GM12878 (cell line): Measurements from ENCODE around the gene FOXP1. TPM values are rescaled to one million over a fixed set of nuclear protein-coding genes. Genes with fewer than 3 reads are reported as not detected.

Source experiments
- ATAC-seq: fragments of 200-7000 bp; cut with Tn5 transposase; 3 replicates; pipeline ENCODE4 v1.9.1; 2020; ENCODE audit warnings: mild to moderate bottlenecking, moderate library complexity
- BruUV-seq: library from RNA; stranded (reverse); fragments of 400-500 nt; replicated peaks from 2 replicates; lab custom pipeline; 2021; lab: Mats Ljungman, UMichigan
- CTCF ChIA-PET: fragments of 300-600 bp; sonication (Branson Sonifier 250); formaldehyde crosslinking; extraction: SDS; loops from one replicate; lab custom pipeline; 2021; ENCODE audit warnings: inconsistent platforms; lab: Yijun Ruan, JAX
- POLR2A ChIA-PET: fragments of 350-600 bp; formaldehyde crosslinking; extraction: SDS; loops from one replicate; lab custom pipeline; 2021; ENCODE audit warnings: inconsistent platforms; lab: Charles Lee
- RAD21 ChIA-PET: fragments of 300-600 bp; sonication (Branson Sonifier 250); formaldehyde crosslinking; loops from one replicate; lab custom pipeline; 2023; ENCODE audit warnings: antibody characterized with exemption; ENCODE audit not compliant: unreplicated experiment; lab: Charles Lee
- SMC1A ChIA-PET: fragments of 300-600 bp; sonication (Branson Sonifier 250); formaldehyde crosslinking; loops from one replicate; lab custom pipeline; 2023; ENCODE audit not compliant: unreplicated experiment, uncharacterized antibody; lab: Charles Lee
- DNase-seq: peaks from one replicate; pipeline ENCODE4 v3.0.0-alpha.2; 2011; ENCODE audit warnings: low read depth, low spot score
- FAIRE-seq: peaks from 3 replicates; lab custom pipeline; 2011; peaks lifted over from hg19 to GRCh38; lab: Jason Lieb, UNC
- H2AFZ ChIP-seq: 2 replicates; pipeline ENCODE4 v1.6.0; 2011; ENCODE audit warnings: low read depth, low read length, control low read depth; ENCODE audit not compliant: control insufficient read depth
- H3K27ac ChIP-seq: 2 replicates; pipeline ENCODE4 v1.5.1; 2011; ENCODE audit warnings: control low read depth; ENCODE audit not compliant: control insufficient read depth, insufficient read depth
- H3K27me3 ChIP-seq, 2 experiments: replicated peaks in 1 of 2; 2 replicates each; pipeline versions ENCODE4 v1.6.0 to v1.6.1; 2011; ENCODE audit warnings: low read length in 1 of 2; ENCODE audit not compliant: control insufficient read depth in 2 of 2, insufficient read depth in 2 of 2
- H3K36me3 ChIP-seq, 2 experiments: 2 replicates each; pipeline ENCODE4 v1.5.1; 2011; ENCODE audit warnings: low read length in 1 of 2; ENCODE audit not compliant: control insufficient read depth in 2 of 2, insufficient read depth in 2 of 2
- H3K4me1 ChIP-seq: 2 replicates; pipeline ENCODE4 v1.6.1; 2011; ENCODE audit warnings: mild to moderate bottlenecking, low read length, moderate library complexity, mixed read lengths; ENCODE audit not compliant: control insufficient read depth, insufficient read depth
- H3K4me2 ChIP-seq: 2 replicates; pipeline ENCODE4 v1.6.0; 2011; ENCODE audit warnings: control low read depth; ENCODE audit not compliant: control insufficient read depth, insufficient read depth
- H3K4me3 ChIP-seq: fragments of 200-600 bp; sonication (generic); 2 replicates; pipeline ENCODE4 v1.5.1; 2016
- H3K79me2 ChIP-seq: 2 replicates; pipeline ENCODE4 v1.6.0; 2011; ENCODE audit warnings: low read length; ENCODE audit not compliant: control insufficient read depth, insufficient read depth
- H3K9ac ChIP-seq: 2 replicates; pipeline ENCODE4 v1.8.0; 2011; ENCODE audit warnings: low read length, control low read depth, mixed read lengths; ENCODE audit not compliant: control insufficient read depth, insufficient read depth
- H3K9me3 ChIP-seq: replicated peaks from 3 replicates; pipeline ENCODE4 v1.5.1; 2011; ENCODE audit warnings: mild to moderate bottlenecking, low read length; ENCODE audit not compliant: control insufficient read depth, insufficient read depth
- H4K20me1 ChIP-seq: 2 replicates; pipeline ENCODE4 v1.6.0; 2011; ENCODE audit not compliant: control insufficient read depth, insufficient read depth
- HDAC6 ChIP-seq: fragments of 200-600 bp; sonication (generic); IDR thresholded peaks from one replicate; pipeline ENCODE4 v1.8.0; 2017; ENCODE audit warnings: antibody characterized with exemption; ENCODE audit not compliant: unreplicated experiment
- NR2F1 ChIP-seq: fragments of 450-650 bp; conservative IDR thresholded peaks from 2 replicates; pipeline ENCODE4 v1.6.1; 2017; ENCODE audit warnings: mild to moderate bottlenecking
- RAD51 ChIP-seq: fragments of 450-650 bp; IDR thresholded peaks from 2 replicates; pipeline ENCODE4 v1.6.1; 2016; ENCODE audit warnings: moderate library complexity, mild to moderate bottlenecking, inconsistent platforms
- SREBF1 ChIP-seq: IDR thresholded peaks from 2 replicates; pipeline ENCODE4 v1.6.1; 2012; ENCODE audit warnings: mild to moderate bottlenecking, low read length
- TCF3 ChIP-seq: IDR thresholded peaks from 2 replicates; pipeline ENCODE4 v1.6.1; 2012; ENCODE audit warnings: low read depth, mild to moderate bottlenecking, low read length, borderline replicate concordance; ENCODE audit not compliant: insufficient read depth
- ZNF274 ChIP-seq: IDR thresholded peaks from one replicate; pipeline ENCODE4 v1.8.0; 2011; ENCODE audit not compliant: insufficient read length, insufficient read depth
- WGBS: methylation state at CpG from one replicate; pipeline ENCODE4 v1.1.6; 2016; ENCODE audit warnings: low lambda C conversion rate; ENCODE audit not compliant: insufficient replicate concordance, insufficient coverage; ENCODE audit errors: missing lambda C conversion rate; 5-methylcytosine and 5-hydroxymethylcytosine counted together
- in situ Hi-C: fragments of 300-500 bp; cut with MboI; formaldehyde crosslinking; loops from 9 replicates; pipeline ENCODE4 v1.14.3; 2018; ENCODE audit warnings: mixed read lengths
- intact Hi-C: fragments of 100-400 bp; cut with micrococcal nuclease; formaldehyde crosslinking; loops from one replicate; pipeline ENCODE4 v1.14.2; 2022; ENCODE audit not compliant: unreplicated experiment
- polyA plus RNA-seq, 11 experiments: library from polyadenylated mRNA; depleted of rRNA in 4 of 11; unstranded in 6 of 11; stranded (reverse) in 5 of 11; fragments of >200 nt; fragmentation: Nextera tagmentation in 4 of 11; fragmentation: Illumina TruSeq in 1 of 11; extraction: Ambion mirVana in 4 of 11; extraction: Trizol in 1 of 11; gene quantifications; 1 replicate in 1 of 11; 2 replicates in 10 of 11; pipeline versions ENCODE4 v1.2.1 to v1.2.3, GENCODE V29; 2011 to 2016; ENCODE audit warnings: inconsistent platforms in 2 of 11, missing spikeins in 2 of 11, low read depth in 1 of 11
- total RNA-seq, 4 experiments: library from RNA; depleted of rRNA in 3 of 4; stranded (reverse); fragments of >200 nt in 3 of 4; fragmentation: Illumina TruSeq in 1 of 4; extraction: Trizol in 1 of 4; gene quantifications; 2 replicates each; pipeline versions ENCODE4 v1.2.1 to v1.2.3, GENCODE V29; 2013 to 2021
- TF ChIP-seq, protein P1 (sequence below): fragments of 450-650 bp; IDR thresholded peaks from 2 replicates; pipeline ENCODE4 v1.6.1; 2017; ENCODE audit warnings: low read depth, mild to moderate bottlenecking, moderate library complexity
- TF ChIP-seq, protein P2 (sequence below): IDR thresholded peaks from 2 replicates; pipeline ENCODE4 v1.6.1; 2011; ENCODE audit warnings: low read depth, low read length, improper control_type of control experiment, borderline replicate concordance
- TF ChIP-seq, protein P3 (sequence below): IDR thresholded peaks from 2 replicates; pipeline ENCODE4 v1.6.1; 2012; ENCODE audit warnings: low read length, inconsistent platforms
- TF ChIP-seq, protein P4 (sequence below): fragments of 450-650 bp; IDR thresholded peaks from 2 replicates; pipeline ENCODE4 v1.6.1; 2017; ENCODE audit warnings: mild to moderate bottlenecking, moderate library complexity

FOXP1 gene
- total and polyA plus RNA-seq, 10 of the 15 experiments (the other 5 are each of a cell fraction or from before 2014, with no cell fraction given), result 0.05 to 1.6 (median 0.20) TPM; not detected in 1

GRCh38 chr3:71232895-71233294 is 350.6 kb downstream of the FOXP1 start:
- RAD21 ChIA-PET, result interaction anchor here (0.6 to 0.7 kb wide), 2 partner anchors 10 to 254 kb away, joined by 3 read pairs; no protein-coding TSS in a partner anchor
- SMC1A ChIA-PET, result interaction anchor here (0.7 kb wide), 1 partner anchor 10 kb away, joined by 4 read pairs; no protein-coding TSS in a partner anchor
- no peaks in the 10 kb centered on the region for H3K9me3 ChIP-seq
- no peak overlapping the region for H3K9ac ChIP-seq
- no peak overlapping the region for H3K4me3 ChIP-seq
- no peaks in the 10 kb centered on the region for H3K79me2 ChIP-seq
- H3K4me2 ChIP-seq, result no peak overlapping the region
- POLR2A ChIA-PET, result no interaction called here
- WGBS, result 13% methylated on average over 3 of the region's 3 CpGs
- FAIRE-seq (no peak), DNase-seq (no peak), ATAC-seq (no peak)
- BruUV-seq, result no TSS peak
- TF ChIP-seq HDAC6 (no peak), TCF3 (no peak), ZNF274 (no peak), RAD51 (no peak), SREBF1 (no peak), NR2F1 (no peak)
- TF ChIP-seq, protein P1, sequence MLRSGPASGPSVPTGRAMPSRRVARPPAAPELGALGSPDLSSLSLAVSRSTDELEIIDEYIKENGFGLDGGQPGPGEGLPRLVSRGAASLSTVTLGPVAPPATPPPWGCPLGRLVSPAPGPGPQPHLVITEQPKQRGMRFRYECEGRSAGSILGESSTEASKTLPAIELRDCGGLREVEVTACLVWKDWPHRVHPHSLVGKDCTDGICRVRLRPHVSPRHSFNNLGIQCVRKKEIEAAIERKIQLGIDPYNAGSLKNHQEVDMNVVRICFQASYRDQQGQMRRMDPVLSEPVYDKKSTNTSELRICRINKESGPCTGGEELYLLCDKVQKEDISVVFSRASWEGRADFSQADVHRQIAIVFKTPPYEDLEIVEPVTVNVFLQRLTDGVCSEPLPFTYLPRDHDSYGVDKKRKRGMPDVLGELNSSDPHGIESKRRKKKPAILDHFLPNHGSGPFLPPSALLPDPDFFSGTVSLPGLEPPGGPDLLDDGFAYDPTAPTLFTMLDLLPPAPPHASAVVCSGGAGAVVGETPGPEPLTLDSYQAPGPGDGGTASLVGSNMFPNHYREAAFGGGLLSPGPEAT, result no peak
- TF ChIP-seq, protein P2, sequence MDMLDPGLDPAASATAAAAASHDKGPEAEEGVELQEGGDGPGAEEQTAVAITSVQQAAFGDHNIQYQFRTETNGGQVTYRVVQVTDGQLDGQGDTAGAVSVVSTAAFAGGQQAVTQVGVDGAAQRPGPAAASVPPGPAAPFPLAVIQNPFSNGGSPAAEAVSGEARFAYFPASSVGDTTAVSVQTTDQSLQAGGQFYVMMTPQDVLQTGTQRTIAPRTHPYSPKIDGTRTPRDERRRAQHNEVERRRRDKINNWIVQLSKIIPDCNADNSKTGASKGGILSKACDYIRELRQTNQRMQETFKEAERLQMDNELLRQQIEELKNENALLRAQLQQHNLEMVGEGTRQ, result no peak
- TF ChIP-seq, protein P3, sequence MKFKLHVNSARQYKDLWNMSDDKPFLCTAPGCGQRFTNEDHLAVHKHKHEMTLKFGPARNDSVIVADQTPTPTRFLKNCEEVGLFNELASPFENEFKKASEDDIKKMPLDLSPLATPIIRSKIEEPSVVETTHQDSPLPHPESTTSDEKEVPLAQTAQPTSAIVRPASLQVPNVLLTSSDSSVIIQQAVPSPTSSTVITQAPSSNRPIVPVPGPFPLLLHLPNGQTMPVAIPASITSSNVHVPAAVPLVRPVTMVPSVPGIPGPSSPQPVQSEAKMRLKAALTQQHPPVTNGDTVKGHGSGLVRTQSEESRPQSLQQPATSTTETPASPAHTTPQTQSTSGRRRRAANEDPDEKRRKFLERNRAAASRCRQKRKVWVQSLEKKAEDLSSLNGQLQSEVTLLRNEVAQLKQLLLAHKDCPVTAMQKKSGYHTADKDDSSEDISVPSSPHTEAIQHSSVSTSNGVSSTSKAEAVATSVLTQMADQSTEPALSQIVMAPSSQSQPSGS, result no peak
- TF ChIP-seq, protein P4, sequence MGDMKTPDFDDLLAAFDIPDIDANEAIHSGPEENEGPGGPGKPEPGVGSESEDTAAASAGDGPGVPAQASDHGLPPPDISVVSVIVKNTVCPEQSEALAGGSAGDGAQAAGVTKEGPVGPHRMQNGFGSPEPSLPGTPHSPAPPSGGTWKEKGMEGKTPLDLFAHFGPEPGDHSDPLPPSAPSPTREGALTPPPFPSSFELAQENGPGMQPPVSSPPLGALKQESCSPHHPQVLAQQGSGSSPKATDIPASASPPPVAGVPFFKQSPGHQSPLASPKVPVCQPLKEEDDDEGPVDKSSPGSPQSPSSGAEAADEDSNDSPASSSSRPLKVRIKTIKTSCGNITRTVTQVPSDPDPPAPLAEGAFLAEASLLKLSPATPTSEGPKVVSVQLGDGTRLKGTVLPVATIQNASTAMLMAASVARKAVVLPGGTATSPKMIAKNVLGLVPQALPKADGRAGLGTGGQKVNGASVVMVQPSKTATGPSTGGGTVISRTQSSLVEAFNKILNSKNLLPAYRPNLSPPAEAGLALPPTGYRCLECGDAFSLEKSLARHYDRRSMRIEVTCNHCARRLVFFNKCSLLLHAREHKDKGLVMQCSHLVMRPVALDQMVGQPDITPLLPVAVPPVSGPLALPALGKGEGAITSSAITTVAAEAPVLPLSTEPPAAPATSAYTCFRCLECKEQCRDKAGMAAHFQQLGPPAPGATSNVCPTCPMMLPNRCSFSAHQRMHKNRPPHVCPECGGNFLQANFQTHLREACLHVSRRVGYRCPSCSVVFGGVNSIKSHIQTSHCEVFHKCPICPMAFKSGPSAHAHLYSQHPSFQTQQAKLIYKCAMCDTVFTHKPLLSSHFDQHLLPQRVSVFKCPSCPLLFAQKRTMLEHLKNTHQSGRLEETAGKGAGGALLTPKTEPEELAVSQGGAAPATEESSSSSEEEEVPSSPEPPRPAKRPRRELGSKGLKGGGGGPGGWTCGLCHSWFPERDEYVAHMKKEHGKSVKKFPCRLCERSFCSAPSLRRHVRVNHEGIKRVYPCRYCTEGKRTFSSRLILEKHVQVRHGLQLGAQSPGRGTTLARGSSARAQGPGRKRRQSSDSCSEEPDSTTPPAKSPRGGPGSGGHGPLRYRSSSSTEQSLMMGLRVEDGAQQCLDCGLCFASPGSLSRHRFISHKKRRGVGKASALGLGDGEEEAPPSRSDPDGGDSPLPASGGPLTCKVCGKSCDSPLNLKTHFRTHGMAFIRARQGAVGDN, result no peak
- no peaks in the 10 kb centered on the region for H3K4me1 ChIP-seq
- no peaks in the 10 kb centered on the region for H4K20me1 ChIP-seq
- in situ Hi-C loops (no loop called here), intact Hi-C loops (no loop called here)
- CTCF ChIA-PET, result interaction anchor here (0.6 to 1.6 kb wide), 3 partner anchors 164 to 702 kb away, joined by 3 to 4 read pairs (median 3); no protein-coding TSS in a partner anchor
- H3K27ac ChIP-seq, result no peak overlapping the region
- no peak overlapping the region for H2AFZ ChIP-seq
- peaks cover 0 to 7% of the 10 kb centered on the region in 2 experiments; a peak in 2 of 4 replicates for H3K27me3 ChIP-seq
- no peaks in the 10 kb centered on the region for H3K36me3 ChIP-seq
